Dedifferentiated amniotic fluid mesenchymal stem cell (primary cell): ENCODE measurements around the gene RAB3B.
A peak's percentile ranks its signal among the peaks of the same experiment; 100 is the strongest.
"Not testable (repeated sequence)": the region's sequence is repeated elsewhere in the genome, so short reads cannot be mapped to it uniquely, and the experiment has no call there.

ENCODE experiments used
- DNase-seq: peaks from one replicate; pipeline ENCODE4 v3.0.0-alpha.2; 2016; ENCODE audit errors: extremely low spot score

The RAB3B gene

GRCh38 chr1:51989582-51990477 is 670 bp downstream of the RAB3B start:
- no peak for DNase-seq

GRCh38 chr1:51988254-51988653 is 2.2 kb downstream of the RAB3B start:
- DNase-seq: no peak

GRCh38 chr1:51986718-51987117 is 3.8 kb downstream of the RAB3B start:
- DNase-seq: no peak

- no peak for DNase-seq
These were observed 8.3 kb downstream of the RAB3B start for GRCh38 chr1:51982161-51982560.

GRCh38 chr1:51981555-51981954 is 8.9 kb downstream of the RAB3B start:
- no peak for DNase-seq

- DNase-seq: no peak
These were observed 12.4 kb downstream of the RAB3B start for GRCh38 chr1:51978099-51978498.

- no peak for DNase-seq
These were observed 13.5 kb downstream of the RAB3B start for GRCh38 chr1:51976846-51977602.

GRCh38 chr1:51973587-51974474 is 16.7 kb downstream of the RAB3B start:
- DNase-seq: no peak

- peak; percentile 81 for DNase-seq
These were observed 21.3 kb downstream of the RAB3B start for GRCh38 chr1:51969038-51969705.

GRCh38 chr1:51968632-51969031 is 21.9 kb downstream of the RAB3B start:
- no peak for DNase-seq

GRCh38 chr1:51967213-51967791 is 23.2 kb downstream of the RAB3B start:
- not testable (repeated sequence) for DNase-seq

- no peak for DNase-seq
These were observed 23.9 kb downstream of the RAB3B start for GRCh38 chr1:51966559-51966958.

- no peak for DNase-seq
These were observed 26.2 kb downstream of the RAB3B start for GRCh38 chr1:51964309-51964696.

- DNase-seq: no peak
These were observed 26.8 kb downstream of the RAB3B start for GRCh38 chr1:51963592-51964308.

- DNase-seq: no peak
These were observed 27.8 kb downstream of the RAB3B start for GRCh38 chr1:51962486-51963356.

GRCh38 chr1:51961954-51962353 is 28.5 kb downstream of the RAB3B start:
- no peak for DNase-seq

GRCh38 chr1:51961231-51961630 is 29.3 kb downstream of the RAB3B start:
- no peak for DNase-seq

- DNase-seq: no peak
These were observed 30.2 kb downstream of the RAB3B start for GRCh38 chr1:51960262-51960661.

GRCh38 chr1:51958824-51959223 is 31.7 kb downstream of the RAB3B start:
- no peak for DNase-seq
